Panc1 (cell line): ENCODE measurements around the gene RNF4.

ENCODE experiments used
- SIN3A ChIP-seq: IDR thresholded peaks from 2 replicates; pipeline ENCODE4 v1.6.1; 2012; ENCODE audit warnings: low read depth, mild to moderate bottlenecking, low read length, moderate library complexity, borderline replicate concordance; ENCODE audit not compliant: insufficient read depth
- TCF7L2 ChIP-seq: IDR thresholded peaks from 2 replicates; pipeline ENCODE4 v1.6.1; 2011; ENCODE audit warnings: mild to moderate bottlenecking, low read depth, low read length, inconsistent platforms
- TF ChIP-seq, protein P1 (sequence below): fragments of 450-650 bp; IDR thresholded peaks from 2 replicates; pipeline ENCODE4 v1.5.1; 2017; ENCODE audit warnings: mild to moderate bottlenecking

DNA sequence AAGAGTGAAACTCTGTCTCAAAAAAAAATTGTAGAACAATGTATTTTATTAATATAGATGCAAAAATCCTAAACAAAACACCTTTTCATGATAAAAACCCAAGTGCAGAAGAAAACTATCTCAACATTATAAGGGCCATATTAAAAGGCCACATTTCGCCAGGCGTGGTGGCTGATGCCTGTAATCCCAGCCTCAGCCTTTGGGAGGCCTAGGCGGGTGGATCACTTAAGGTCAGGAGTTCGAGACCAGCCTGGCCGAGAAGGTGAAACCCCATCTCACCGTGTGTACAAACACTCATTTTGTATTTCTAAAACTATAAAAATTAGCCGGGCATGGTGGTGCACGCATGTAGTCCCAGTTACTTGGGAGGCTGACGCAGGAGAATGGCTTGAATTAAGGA lies 57.7 kb downstream of the RNF4 start:
- TF ChIP-seq, protein P1, sequence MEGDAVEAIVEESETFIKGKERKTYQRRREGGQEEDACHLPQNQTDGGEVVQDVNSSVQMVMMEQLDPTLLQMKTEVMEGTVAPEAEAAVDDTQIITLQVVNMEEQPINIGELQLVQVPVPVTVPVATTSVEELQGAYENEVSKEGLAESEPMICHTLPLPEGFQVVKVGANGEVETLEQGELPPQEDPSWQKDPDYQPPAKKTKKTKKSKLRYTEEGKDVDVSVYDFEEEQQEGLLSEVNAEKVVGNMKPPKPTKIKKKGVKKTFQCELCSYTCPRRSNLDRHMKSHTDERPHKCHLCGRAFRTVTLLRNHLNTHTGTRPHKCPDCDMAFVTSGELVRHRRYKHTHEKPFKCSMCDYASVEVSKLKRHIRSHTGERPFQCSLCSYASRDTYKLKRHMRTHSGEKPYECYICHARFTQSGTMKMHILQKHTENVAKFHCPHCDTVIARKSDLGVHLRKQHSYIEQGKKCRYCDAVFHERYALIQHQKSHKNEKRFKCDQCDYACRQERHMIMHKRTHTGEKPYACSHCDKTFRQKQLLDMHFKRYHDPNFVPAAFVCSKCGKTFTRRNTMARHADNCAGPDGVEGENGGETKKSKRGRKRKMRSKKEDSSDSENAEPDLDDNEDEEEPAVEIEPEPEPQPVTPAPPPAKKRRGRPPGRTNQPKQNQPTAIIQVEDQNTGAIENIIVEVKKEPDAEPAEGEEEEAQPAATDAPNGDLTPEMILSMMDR: no peak
- TF ChIP-seq TCF7L2 (no peak), SIN3A (no peak)
